B cell (primary cell): Measurements from ENCODE around the gene CLEC19A. TPM values are rescaled to one million over a fixed set of nuclear protein-coding genes. Genes with fewer than 3 reads are reported as not detected.

Experiments
- ATAC-seq: fragments of 200-7000 bp; cut with Tn5 transposase; one replicate; pipeline ENCODE4 v1.10.0; 2021; ENCODE audit warnings: low read depth, mild to moderate bottlenecking, moderate number of reproducible peaks, moderate library complexity
- CTCF ChIA-PET: fragments of 350-600 bp; sonication (Branson Sonifier 250); formaldehyde crosslinking; loops from one replicate; lab custom pipeline; 2021; ENCODE audit warnings: antibody characterized with exemption, inconsistent platforms; lab: Charles Lee
- POLR2A ChIA-PET: fragments of 350-600 bp; sonication (Branson Sonifier 250); formaldehyde crosslinking; loops from one replicate; lab custom pipeline; 2021; ENCODE audit warnings: antibody characterized with exemption; lab: Charles Lee
- DNase-seq: peaks from one replicate; pipeline ENCODE4 v3.0.0; 2013
- H2AFZ ChIP-seq: 2 replicates; pipeline ENCODE4 v1.6.1; 2012; ENCODE audit warnings: mild to moderate bottlenecking, low read depth, low read length; ENCODE audit not compliant: insufficient read depth, poor library complexity, severe bottlenecking
- H3K27ac ChIP-seq, 2 donors: 1 replicate in 1 of 2; 2 replicates in 1 of 2; pipeline ENCODE4 v1.5.1; 2012 to 2013; ENCODE audit warnings: low read length in 2 of 2, mild to moderate bottlenecking in 2 of 2, moderate library complexity in 1 of 2
- H3K27me3 ChIP-seq, 4 experiments: fragments of 200-600 bp in 1 of 4; sonication (generic) in 1 of 4; replicated peaks in 1 of 4; 1 replicate in 2 of 4; 2 replicates in 2 of 4; pipeline versions ENCODE4 v1.6.1 to v1.7.0; 2013 to 2016; ENCODE audit warnings: low read length in 3 of 4, mild to moderate bottlenecking in 2 of 4, mixed read lengths in 1 of 4, moderate library complexity in 1 of 4; ENCODE audit not compliant: insufficient read depth in 4 of 4, control insufficient read depth in 3 of 4; ENCODE audit errors: control extremely low read depth in 1 of 4
- H3K36me3 ChIP-seq, 2 experiments: replicated peaks in 1 of 2; 1 replicate in 1 of 2; 2 replicates in 1 of 2; pipeline versions ENCODE4 v1.6.1 to v1.7.1; 2013; ENCODE audit warnings: low read length in 1 of 2; ENCODE audit not compliant: insufficient read depth in 2 of 2, control insufficient read depth in 1 of 2; ENCODE audit errors: control extremely low read depth in 1 of 2, extremely low read depth in 1 of 2
- H3K4me1 ChIP-seq, 2 donors: fragments of 200-600 bp in 1 of 2; sonication (generic) in 1 of 2; 1 replicate in 1 of 2; 2 replicates in 1 of 2; pipeline versions ENCODE4 v1.5.1 to v1.6.1; 2013 to 2017; ENCODE audit warnings: low read length in 2 of 2; ENCODE audit not compliant: control insufficient read depth in 2 of 2, insufficient read depth in 2 of 2
- H3K4me2 ChIP-seq: replicated peaks from 2 replicates; pipeline ENCODE3; 2012; ENCODE audit warnings: mild to moderate bottlenecking, low read depth, low read length; ENCODE audit not compliant: poor library complexity, severe bottlenecking
- H3K4me3 ChIP-seq, 5 experiments: fragments of 200-600 bp in 1 of 5; sonication (generic) in 1 of 5; 1 replicate in 3 of 5; 2 replicates in 2 of 5; pipeline versions ENCODE4 v1.5.1 to v1.7.0; 2011 to 2016; ENCODE audit warnings: low read length in 4 of 5, mild to moderate bottlenecking in 4 of 5, low read depth in 2 of 5, control low read depth in 1 of 5, moderate library complexity in 1 of 5; ENCODE audit not compliant: insufficient read depth in 1 of 5; ENCODE audit errors: control extremely low read depth in 1 of 5, extremely low read depth in 1 of 5
- H3K79me2 ChIP-seq: fragments of 200-600 bp; sonication (generic); one replicate; pipeline ENCODE4 v1.6.0; 2016; ENCODE audit warnings: low read length; ENCODE audit not compliant: control insufficient read depth, insufficient read depth
- H3K9ac ChIP-seq: fragments of 200-600 bp; sonication (generic); 2 replicates; pipeline ENCODE4 v1.6.1; 2017; ENCODE audit warnings: mild to moderate bottlenecking, low read length, moderate library complexity
- H3K9me3 ChIP-seq, 3 donors: one replicate each; pipeline versions ENCODE4 v1.6.1 to v1.7.1; 2013; ENCODE audit warnings: low read length in 2 of 3; ENCODE audit not compliant: control insufficient read depth in 2 of 3, insufficient read depth in 1 of 3; ENCODE audit errors: control extremely low read depth in 1 of 3
- H4K20me1 ChIP-seq: 2 replicates; pipeline ENCODE4 v1.6.0; 2012; ENCODE audit warnings: mild to moderate bottlenecking, low read length; ENCODE audit not compliant: insufficient read depth, control insufficient read depth, poor library complexity, severe bottlenecking
- H3K27ac Mint-ChIP-seq: one replicate; pipeline ENCODE4 v1.8.0; 2021; ENCODE audit warnings: mixed read lengths
- H3K27me3 Mint-ChIP-seq: one replicate; pipeline ENCODE4 v1.8.0; 2021; ENCODE audit warnings: mixed read lengths
- H3K4me1 Mint-ChIP-seq: one replicate; pipeline ENCODE4 v1.8.0; 2021; ENCODE audit warnings: mixed read lengths
- H3K4me3 Mint-ChIP-seq: one replicate; pipeline ENCODE4 v1.8.0; 2021; ENCODE audit warnings: mixed read lengths
- H3K9me3 Mint-ChIP-seq: one replicate; pipeline ENCODE4 v1.8.0; 2022; ENCODE audit warnings: mixed read lengths; ENCODE audit not compliant: insufficient read depth
- EZH2 ChIP-seq: IDR thresholded peaks from 2 replicates; pipeline ENCODE4 v1.6.1; 2012; ENCODE audit warnings: borderline replicate concordance, low read depth, mild to moderate bottlenecking, moderate library complexity, low read length; ENCODE audit not compliant: insufficient read depth, poor library complexity, severe bottlenecking
- WGBS: methylation state at CpG from one replicate; pipeline ENCODE4 v1.1.5; 2013; ENCODE audit warnings: missing lambda C conversion rate; ENCODE audit not compliant: insufficient coverage; 5-methylcytosine and 5-hydroxymethylcytosine counted together
- intact Hi-C: fragments of 100-400 bp; cut with micrococcal nuclease; formaldehyde crosslinking; loops from one replicate; pipeline ENCODE4 v1.10.0; 2022
- polyA plus RNA-seq: library from polyadenylated mRNA; depleted of rRNA; stranded (reverse); fragments of >200 nt; gene quantifications from 2 replicates; pipeline ENCODE4 v1.2.3, GENCODE V29; 2012
- total RNA-seq, 2 donors: library from RNA; stranded (reverse); fragments of 120-200 nt in 1 of 2; gene quantifications; 1 replicate in 1 of 2; 2 replicates in 1 of 2; pipeline versions ENCODE4 v1.2.3 to v1.2.4, GENCODE V29; 2013 to 2022
- TF ChIP-seq, protein P1 (sequence below): fragments of 200-600 bp; IDR thresholded peaks from one replicate; pipeline ENCODE4 v1.8.0; 2022; ENCODE audit warnings: antibody characterized with exemption, mild to moderate bottlenecking

CLEC19A gene
- total and polyA plus RNA-seq, 2 donors (not counting 1 experiment from before 2014, with no cell fraction given): not detected

DNA sequence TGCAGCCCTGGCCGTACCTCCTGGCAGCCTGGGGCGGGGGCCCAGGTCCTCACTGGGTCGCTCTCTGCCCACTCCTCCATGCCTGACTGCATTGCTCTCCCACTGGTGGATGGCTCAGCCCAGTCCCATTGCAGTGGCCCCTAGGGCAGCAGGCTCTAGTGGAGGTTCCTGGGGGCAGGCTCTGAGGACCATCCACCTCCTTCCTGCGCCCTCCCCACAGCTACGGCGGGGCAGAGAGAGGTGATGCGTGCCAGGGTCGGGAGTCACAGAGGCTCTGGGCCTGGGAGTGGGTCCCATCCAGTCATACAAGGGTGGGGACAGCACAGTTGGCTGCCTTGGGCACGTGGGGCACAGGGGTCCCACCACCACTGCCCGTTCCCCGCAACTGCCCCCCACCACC is 44.0 kb upstream of the CLEC19A start:
- intact Hi-C loops: no loop called here
- no peaks in the 10 kb centered on the region for H3K9me3 Mint-ChIP-seq
- no peaks in the 10 kb centered on the region for H3K4me1 Mint-ChIP-seq
- H3K4me2 ChIP-seq: no peak overlapping the region
- no peaks in the 10 kb centered on the region for H4K20me1 ChIP-seq
- no peaks in the 10 kb centered on the region for H3K79me2 ChIP-seq
- peaks cover 0 to 17% of the 10 kb centered on the region in 2 experiments for H3K36me3 ChIP-seq
- TF ChIP-seq, protein P1, sequence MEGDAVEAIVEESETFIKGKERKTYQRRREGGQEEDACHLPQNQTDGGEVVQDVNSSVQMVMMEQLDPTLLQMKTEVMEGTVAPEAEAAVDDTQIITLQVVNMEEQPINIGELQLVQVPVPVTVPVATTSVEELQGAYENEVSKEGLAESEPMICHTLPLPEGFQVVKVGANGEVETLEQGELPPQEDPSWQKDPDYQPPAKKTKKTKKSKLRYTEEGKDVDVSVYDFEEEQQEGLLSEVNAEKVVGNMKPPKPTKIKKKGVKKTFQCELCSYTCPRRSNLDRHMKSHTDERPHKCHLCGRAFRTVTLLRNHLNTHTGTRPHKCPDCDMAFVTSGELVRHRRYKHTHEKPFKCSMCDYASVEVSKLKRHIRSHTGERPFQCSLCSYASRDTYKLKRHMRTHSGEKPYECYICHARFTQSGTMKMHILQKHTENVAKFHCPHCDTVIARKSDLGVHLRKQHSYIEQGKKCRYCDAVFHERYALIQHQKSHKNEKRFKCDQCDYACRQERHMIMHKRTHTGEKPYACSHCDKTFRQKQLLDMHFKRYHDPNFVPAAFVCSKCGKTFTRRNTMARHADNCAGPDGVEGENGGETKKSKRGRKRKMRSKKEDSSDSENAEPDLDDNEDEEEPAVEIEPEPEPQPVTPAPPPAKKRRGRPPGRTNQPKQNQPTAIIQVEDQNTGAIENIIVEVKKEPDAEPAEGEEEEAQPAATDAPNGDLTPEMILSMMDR: no peak
- no peak for TF ChIP-seq EZH2
- WGBS: 97% methylated on average over 10 of the region's 11 CpGs
- H3K9ac ChIP-seq: no peak overlapping the region
- H3K27ac ChIP-seq: no peak overlapping the region
- ChIA-PET POLR2A (no interaction called here), CTCF (interaction anchor here (0.5 kb wide), 1 partner anchor 163 kb away, joined by 3 read pairs; no protein-coding TSS in a partner anchor)
- H3K27me3 ChIP-seq: no peaks in the 10 kb centered on the region
- no peak overlapping the region for H3K27ac Mint-ChIP-seq
- no peak for ATAC-seq
- H3K4me3 ChIP-seq: no peak overlapping the region
- H2AFZ ChIP-seq: no peak overlapping the region
- DNase-seq: no peak
- H3K9me3 ChIP-seq: peaks cover 0 to 39% (median 14%) of the 10 kb centered on the region in 3 donors
- no peaks in the 10 kb centered on the region for H3K27me3 Mint-ChIP-seq
- H3K4me1 ChIP-seq: no peaks in the 10 kb centered on the region
- no peak overlapping the region for H3K4me3 Mint-ChIP-seq

DNA sequence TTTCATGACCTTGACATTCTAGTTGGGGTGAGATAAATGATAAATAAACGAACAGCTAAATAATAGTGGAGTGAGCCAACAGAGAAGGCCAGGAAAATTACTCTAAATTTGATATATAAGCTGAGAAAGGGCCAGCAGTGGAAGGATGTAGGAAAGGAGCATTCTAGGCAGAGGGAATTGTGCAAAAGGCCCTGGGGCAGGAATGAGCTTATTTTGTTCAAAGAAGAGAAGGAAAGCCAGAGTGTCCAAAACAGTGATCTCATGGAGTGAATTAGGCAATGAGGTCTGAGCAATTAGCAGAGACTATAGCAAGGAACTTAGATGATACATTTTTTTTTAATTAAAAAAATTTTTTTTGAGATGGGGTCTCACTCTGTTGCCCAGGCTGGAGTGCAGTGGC is 43.3 kb upstream of the CLEC19A start:
- no peak overlapping the region for H3K27ac ChIP-seq
- no peaks in the 10 kb centered on the region for H4K20me1 ChIP-seq
- Mint-ChIP-seq H3K27me3 (no peaks in the 10 kb centered on the region), H3K4me3 (no peak overlapping the region), H3K4me1 (no peaks in the 10 kb centered on the region), H3K9me3 (no peaks in the 10 kb centered on the region), H3K27ac (no peak overlapping the region)
- no peak overlapping the region for H2AFZ ChIP-seq
- no peak overlapping the region for H3K9ac ChIP-seq
- no peaks in the 10 kb centered on the region for H3K4me1 ChIP-seq
- intact Hi-C loops: no loop called here
- H3K79me2 ChIP-seq: no peaks in the 10 kb centered on the region
- H3K4me2 ChIP-seq: no peak overlapping the region
- POLR2A ChIA-PET: no interaction called here
- no CpG with 5 or more reads among the region's 1 CpG for WGBS
- CTCF ChIA-PET: interaction anchor here (0.5 kb wide), 1 partner anchor 164 kb away, joined by 3 read pairs; no protein-coding TSS in a partner anchor
- DNase-seq: no peak
- H3K4me3 ChIP-seq: no peak overlapping the region
- peaks cover 0 to 12% of the 10 kb centered on the region in 2 experiments for H3K36me3 ChIP-seq
- no peaks in the 10 kb centered on the region for H3K27me3 ChIP-seq
- ATAC-seq: no peak
- peaks cover 0 to 35% (median 10%) of the 10 kb centered on the region in 3 donors for H3K9me3 ChIP-seq
- no peak for TF ChIP-seq EZH2
- TF ChIP-seq, protein P1: no peak
